Lung (tissue), 12 donors: ENCODE measurements around the gene CLSTN2. TPM values are rescaled to one million over a fixed set of nuclear protein-coding genes. Genes with fewer than 3 reads are reported as not detected.

Experiments used
- ATAC-seq: fragments of 200-7000 bp; cut with Tn5 transposase; one replicate; pipeline ENCODE4 v1.9.1; 2020; ENCODE audit warnings: moderate number of reproducible peaks; ENCODE audit not compliant: insufficient read depth, low FRiP score
- DNase-seq, 3 donors: peaks; one replicate each; pipeline ENCODE4 v3.0.0-alpha.2; 2013 to 2017
- H3K27ac ChIP-seq, 2 donors: one replicate each; pipeline ENCODE4 v1.5.1; 2013; ENCODE audit warnings: mild to moderate bottlenecking in 2 of 2, moderate library complexity in 2 of 2, control low read depth in 1 of 2, inconsistent platforms in 1 of 2, low read depth in 1 of 2, low read length in 1 of 2
- H3K27me3 ChIP-seq, 3 donors: one replicate each; pipeline ENCODE4 v1.5.1; 2013; ENCODE audit warnings: low read length in 2 of 3; ENCODE audit not compliant: control insufficient read depth in 3 of 3, insufficient read depth in 3 of 3
- H3K36me3 ChIP-seq, 4 donors: one replicate each; pipeline ENCODE4 v1.5.1; 2013; ENCODE audit warnings: low read length in 4 of 4, mild to moderate bottlenecking in 1 of 4, moderate library complexity in 1 of 4; ENCODE audit not compliant: control insufficient read depth in 4 of 4, insufficient read depth in 4 of 4
- H3K4me1 ChIP-seq, 5 donors: one replicate each; pipeline ENCODE4 v1.5.1; 2013; ENCODE audit warnings: low read length in 5 of 5, mild to moderate bottlenecking in 2 of 5, moderate library complexity in 1 of 5; ENCODE audit not compliant: control insufficient read depth in 5 of 5, insufficient read depth in 5 of 5
- H3K4me3 ChIP-seq: one replicate; pipeline ENCODE4 v1.5.1; 2013; ENCODE audit warnings: mild to moderate bottlenecking, control low read depth, moderate library complexity
- H3K9ac ChIP-seq, 2 donors: one replicate each; pipeline ENCODE4 v1.5.1; 2013; ENCODE audit warnings: low read length in 2 of 2, control low read depth in 1 of 2; ENCODE audit not compliant: insufficient read depth in 1 of 2
- H3K9me3 ChIP-seq, 4 donors: one replicate each; pipeline ENCODE4 v1.5.1; 2013; ENCODE audit warnings: low read length in 3 of 4, mild to moderate bottlenecking in 1 of 4, moderate library complexity in 1 of 4; ENCODE audit not compliant: control insufficient read depth in 4 of 4, insufficient read depth in 3 of 4
- WGBS, 2 donors: extraction: QIAGEN DNeasy Blood & Tissue Kit; methylation state at CpG; one replicate each; pipeline ENCODE4 v1.1.7; 2013; 5-methylcytosine and 5-hydroxymethylcytosine counted together
- polyA plus RNA-seq, 2 donors: library from polyadenylated mRNA; stranded (reverse); fragments of 200-250 nt; gene quantifications; one replicate each; pipeline ENCODE4 v1.2.1, GENCODE V29; 2013
- total RNA-seq, 2 donors: library from RNA; depleted of rRNA in 1 of 2; stranded (reverse); fragments of >200 nt in 1 of 2; gene quantifications; one replicate each; pipeline ENCODE4 v1.2.1, GENCODE V29; 2014 to 2021
- TF ChIP-seq, protein P1 (sequence below): IDR thresholded peaks from 2 replicates; pipeline ENCODE4 v1.5.1; 2012; ENCODE audit warnings: mild to moderate bottlenecking; ENCODE audit errors: control extremely low read depth, extremely low read depth
- donor health status: control.
- donor health status: control.
- donor health status: Bipolar disorder and iron deficiency.
- donor health status: healthy.
- donor health status: DM: yes; HTN: yes; CAD: no.

Gene CLSTN2
- total and polyA plus RNA-seq, 4 donors = 0.07 to 2.4 (median 1.3) TPM

DNA sequence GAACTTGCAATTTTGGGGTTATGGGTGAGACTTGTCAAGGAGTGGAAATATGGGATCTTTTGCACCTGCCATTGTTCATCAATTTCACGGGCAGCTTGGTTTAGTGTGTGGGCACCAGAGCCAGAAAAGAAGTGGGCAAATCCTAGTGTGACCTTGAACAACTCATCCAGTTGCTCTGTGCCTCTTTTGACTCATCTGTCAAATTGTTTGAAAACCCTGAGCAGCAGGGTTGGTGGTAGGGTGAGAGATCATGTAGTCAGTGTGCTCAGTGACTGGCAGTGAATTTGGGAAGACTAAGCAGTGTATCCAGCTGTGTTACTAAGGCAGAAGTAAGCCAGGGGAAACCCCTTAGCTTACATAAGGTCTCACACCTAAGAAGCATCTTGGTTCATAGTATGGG, 449.9 kb downstream of the CLSTN2 start:
- no peaks in the 10 kb centered on the region for H3K9me3 ChIP-seq
- H3K9ac ChIP-seq = no peak overlapping the region
- no peak overlapping the region for H3K4me3 ChIP-seq
- no peak overlapping the region for H3K27ac ChIP-seq
- no peaks in the 10 kb centered on the region for H3K36me3 ChIP-seq
- no peaks in the 10 kb centered on the region for H3K27me3 ChIP-seq
- WGBS, 2 donors = 81% methylated on average over 1 of the region's 1 CpG
- peaks cover 0 to 2% (median 0%) of the 10 kb centered on the region in 5 donors for H3K4me1 ChIP-seq
- DNase-seq (no peak), ATAC-seq (no peak)
- TF ChIP-seq, protein P1, sequence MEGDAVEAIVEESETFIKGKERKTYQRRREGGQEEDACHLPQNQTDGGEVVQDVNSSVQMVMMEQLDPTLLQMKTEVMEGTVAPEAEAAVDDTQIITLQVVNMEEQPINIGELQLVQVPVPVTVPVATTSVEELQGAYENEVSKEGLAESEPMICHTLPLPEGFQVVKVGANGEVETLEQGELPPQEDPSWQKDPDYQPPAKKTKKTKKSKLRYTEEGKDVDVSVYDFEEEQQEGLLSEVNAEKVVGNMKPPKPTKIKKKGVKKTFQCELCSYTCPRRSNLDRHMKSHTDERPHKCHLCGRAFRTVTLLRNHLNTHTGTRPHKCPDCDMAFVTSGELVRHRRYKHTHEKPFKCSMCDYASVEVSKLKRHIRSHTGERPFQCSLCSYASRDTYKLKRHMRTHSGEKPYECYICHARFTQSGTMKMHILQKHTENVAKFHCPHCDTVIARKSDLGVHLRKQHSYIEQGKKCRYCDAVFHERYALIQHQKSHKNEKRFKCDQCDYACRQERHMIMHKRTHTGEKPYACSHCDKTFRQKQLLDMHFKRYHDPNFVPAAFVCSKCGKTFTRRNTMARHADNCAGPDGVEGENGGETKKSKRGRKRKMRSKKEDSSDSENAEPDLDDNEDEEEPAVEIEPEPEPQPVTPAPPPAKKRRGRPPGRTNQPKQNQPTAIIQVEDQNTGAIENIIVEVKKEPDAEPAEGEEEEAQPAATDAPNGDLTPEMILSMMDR = no peak

DNA sequence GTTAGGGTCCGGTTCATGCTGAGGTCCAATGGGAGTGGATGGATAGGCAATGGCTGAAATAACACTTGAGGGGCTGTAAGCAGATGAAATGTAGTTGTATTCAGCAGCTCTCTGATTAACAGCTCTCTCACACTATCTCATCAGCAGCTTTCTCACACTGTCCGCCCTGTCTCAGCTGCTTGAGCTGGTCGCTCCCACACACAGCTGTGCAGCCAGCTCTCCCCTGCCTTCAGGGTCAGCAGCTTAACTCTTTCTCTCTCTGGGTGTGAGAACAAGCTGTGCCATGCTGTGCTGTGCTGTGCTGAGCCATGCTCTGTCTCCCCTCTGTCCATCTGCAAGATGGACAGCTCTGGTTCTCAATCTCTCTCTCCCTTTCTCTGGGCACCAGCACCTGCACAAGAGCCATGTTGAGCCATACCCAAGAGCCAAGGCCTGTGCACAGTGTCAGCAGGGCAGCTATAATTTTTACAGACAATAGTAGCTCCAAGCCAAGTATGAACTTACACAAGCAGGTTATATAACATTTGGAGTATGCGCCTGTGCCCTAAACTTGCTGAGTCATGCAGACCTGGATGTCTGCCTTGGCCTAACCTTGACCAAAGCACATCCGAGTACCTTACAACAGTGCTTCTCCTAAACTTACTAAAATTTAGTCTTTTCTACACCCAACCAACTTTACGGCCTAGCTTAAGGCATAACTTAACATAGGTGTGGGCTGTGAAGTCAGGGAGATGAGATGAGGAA, 451.5 kb downstream of the CLSTN2 start:
- Histone ChIP-seq H3K27ac (no peak overlapping the region), H3K36me3 (no peaks in the 10 kb centered on the region), H3K4me1 (peaks cover 0 to 2% (median 0%) of the 10 kb centered on the region in 5 donors), H3K27me3 (no peaks in the 10 kb centered on the region), H3K9me3 (no peaks in the 10 kb centered on the region), H3K9ac (no peak overlapping the region), H3K4me3 (no peak overlapping the region)
- 72 to 77% methylated on average over 6 of the region's 6 CpGs for WGBS, 2 donors
- ATAC-seq = no peak
- DNase-seq = no peak
- TF ChIP-seq, protein P1 = no peak

DNA sequence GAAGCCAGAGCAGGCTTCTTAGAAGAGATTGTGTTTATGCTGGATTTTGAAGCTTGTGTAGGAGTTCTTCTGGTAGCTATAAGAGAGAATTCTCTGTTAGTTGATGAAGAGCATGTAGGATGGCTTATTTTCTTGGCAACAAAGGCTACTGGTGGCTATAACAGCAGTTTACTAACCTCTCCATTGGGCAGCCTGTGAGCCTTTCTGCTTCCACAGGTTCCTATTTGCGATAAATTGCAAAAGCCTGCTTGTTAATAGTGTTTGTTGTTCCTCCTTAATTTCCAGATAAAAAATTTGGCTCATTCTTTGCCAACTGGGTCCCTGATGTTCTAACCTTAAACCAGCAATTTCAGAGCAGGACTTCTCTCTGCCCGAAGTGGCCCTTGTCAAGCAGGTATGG, 452.3 kb downstream of the CLSTN2 start:
- no peak for ATAC-seq
- peaks cover 0 to 2% (median 0%) of the 10 kb centered on the region in 5 donors for H3K4me1 ChIP-seq
- no peaks in the 10 kb centered on the region for H3K27me3 ChIP-seq
- no peak overlapping the region for H3K27ac ChIP-seq
- no peaks in the 10 kb centered on the region for H3K9me3 ChIP-seq
- no peak overlapping the region for H3K4me3 ChIP-seq
- TF ChIP-seq, protein P1 = no peak
- no peak for DNase-seq
- no peaks in the 10 kb centered on the region for H3K36me3 ChIP-seq
- no peak overlapping the region for H3K9ac ChIP-seq
- WGBS, 2 donors = 74 to 84% methylated on average over 2 of the region's 2 CpGs
